ENCODE data around the gene SRSF10. TPM values are rescaled to one million over a fixed set of nuclear protein-coding genes. Genes with fewer than 3 reads are reported as not detected.
"Not testable (repeated sequence)": the region's sequence is repeated elsewhere in the genome, so short reads cannot be mapped to it uniquely, and the experiment has no call there.

SRSF10 gene
- total RNA-seq, 4 donors from 2014 or later: 158 to 193 (median 172) TPM

DNA sequence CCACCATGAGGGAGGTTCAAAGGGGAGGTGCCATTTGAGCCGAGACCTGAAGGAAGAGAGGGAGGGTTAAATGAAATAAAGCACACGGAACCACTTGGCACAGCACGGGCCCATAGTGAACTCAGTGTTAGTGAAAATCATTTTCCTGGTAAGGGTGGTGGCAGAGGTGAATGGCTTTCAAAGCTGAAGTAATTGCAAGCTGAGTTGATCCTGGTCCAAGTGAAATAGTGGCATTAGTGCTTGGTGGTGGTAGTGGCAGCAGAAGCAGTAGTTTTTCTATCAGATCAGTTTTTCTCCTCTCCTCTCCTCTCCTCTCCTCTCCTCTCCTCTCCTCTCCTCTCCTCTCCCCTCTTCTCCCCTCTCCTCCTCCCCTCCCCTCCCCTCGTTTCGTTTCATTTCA lies 30.5 kb upstream of the SRSF10 start:
- TF ChIP-seq CTCF (IDR thresholded peaks at IDR 0.05): no peak
- TF ChIP-seq POLR2A (IDR thresholded peaks at IDR 0.05): no peak
- Histone ChIP-seq H3K27me3 (no peaks in the 10 kb centered on the region), H3K27ac (peak overlapping the region in 2 of 3 donors; percentile 17 to 41), H3K9me3 (no peaks in the 10 kb centered on the region), H3K36me3 (no peaks in the 10 kb centered on the region), H3K4me1 (peaks cover 22 to 40% of the 10 kb centered on the region in 2 donors), H3K4me3 (replicated peaks in 1 of 3) (no peak overlapping the region)
- intact Hi-C loops (cut with DNase I): no loop called here
- peak in 1 of 2 donors; percentile 27 for DNase-seq
- WGBS, 2 donors: 36 to 43% methylated on average over 4 to 5 of the region's 5 CpGs

- H3K4me1 ChIP-seq: peaks cover 17 to 30% of the 10 kb centered on the region in 2 donors
- H3K4me3 ChIP-seq (replicated peaks in 1 of 3): no peak overlapping the region
- peak overlapping the region in 1 of 3 donors; percentile 41 for H3K27ac ChIP-seq
- intact Hi-C loops (cut with DNase I): no loop called here
- no peaks in the 10 kb centered on the region for H3K27me3 ChIP-seq
- no peaks in the 10 kb centered on the region for H3K9me3 ChIP-seq
- no peak for TF ChIP-seq POLR2A (IDR thresholded peaks at IDR 0.05)
- TF ChIP-seq CTCF (IDR thresholded peaks at IDR 0.05): no peak
- WGBS, 2 donors: 96% methylated on average over 1 of the region's 1 CpG
- no peaks in the 10 kb centered on the region for H3K36me3 ChIP-seq
- DNase-seq: no peak
Observed at GRCh38 chr1:24009406-24009805, 29.3 kb upstream of the SRSF10 start.

DNA sequence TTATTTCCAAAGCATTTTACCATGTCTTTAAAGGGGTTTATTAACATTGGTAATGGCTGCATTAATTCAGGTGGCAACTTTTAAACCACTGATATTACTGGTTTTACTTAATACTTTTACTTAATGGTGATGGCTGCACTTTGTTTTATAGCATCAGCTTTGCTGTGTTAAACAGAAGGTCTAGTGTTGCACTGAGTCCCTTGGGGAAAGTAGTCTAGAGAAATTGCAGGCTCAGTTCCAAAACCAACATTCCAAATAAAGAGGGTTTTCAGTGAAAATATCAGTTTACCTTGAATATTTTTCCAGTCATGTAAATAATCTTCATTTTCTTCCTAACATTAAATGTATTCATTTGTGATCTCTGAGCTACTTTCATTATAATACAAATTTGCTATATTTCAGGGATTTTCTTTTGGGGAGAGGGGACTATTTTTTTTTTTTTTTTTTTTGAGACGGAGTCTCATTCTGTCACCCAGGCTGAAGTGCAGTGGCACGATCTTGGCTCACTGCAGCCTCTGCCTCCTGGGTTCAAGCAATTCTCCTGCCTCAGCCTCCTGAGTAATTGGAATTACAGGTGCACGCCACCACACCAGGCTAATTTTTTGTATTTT lies 28.6 kb upstream of the SRSF10 start:
- H3K36me3 ChIP-seq; H3K9me3 ChIP-seq; H3K27me3 ChIP-seq; DNase-seq; intact Hi-C loops (cut with DNase I); H3K4me3 ChIP-seq (replicated peaks in 1 of 3); H3K27ac ChIP-seq: not testable (repeated sequence)
- peaks cover 17 to 30% of the 10 kb centered on the region in 2 donors for H3K4me1 ChIP-seq
- WGBS, 2 donors: 38 to 54% methylated on average over 3 of the region's 3 CpGs

DNA sequence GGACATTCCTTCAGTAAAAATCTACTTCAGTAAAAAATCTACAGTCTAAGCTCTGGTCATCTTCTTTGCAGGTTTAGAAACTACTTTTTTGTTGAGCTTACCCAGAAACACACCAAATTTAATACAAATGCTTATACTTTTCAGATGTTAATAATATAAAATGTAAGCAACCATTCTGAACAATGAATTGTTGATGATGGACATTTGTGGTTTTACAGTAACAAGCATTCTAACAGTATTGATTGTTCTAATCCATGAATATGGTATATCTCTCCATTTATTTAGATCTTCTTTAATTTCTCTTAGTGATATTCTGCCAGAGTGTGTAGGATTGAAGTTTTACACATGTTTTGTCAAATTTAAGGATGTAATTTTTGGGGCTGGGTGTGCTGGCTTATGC lies 27.0 kb upstream of the SRSF10 start:
- Histone ChIP-seq H3K36me3 (no peaks in the 10 kb centered on the region), H3K27me3 (no peaks in the 10 kb centered on the region), H3K9me3 (no peaks in the 10 kb centered on the region), H3K4me3 (replicated peaks in 1 of 3) (no peak overlapping the region), H3K4me1 (peaks cover 17 to 30% of the 10 kb centered on the region in 2 donors), H3K27ac (no peak overlapping the region)
- DNase-seq: no peak
- intact Hi-C loops (cut with DNase I): no loop called here
- no peak for TF ChIP-seq POLR2A (IDR thresholded peaks at IDR 0.05)
- TF ChIP-seq CTCF (IDR thresholded peaks at IDR 0.05): no peak

DNA sequence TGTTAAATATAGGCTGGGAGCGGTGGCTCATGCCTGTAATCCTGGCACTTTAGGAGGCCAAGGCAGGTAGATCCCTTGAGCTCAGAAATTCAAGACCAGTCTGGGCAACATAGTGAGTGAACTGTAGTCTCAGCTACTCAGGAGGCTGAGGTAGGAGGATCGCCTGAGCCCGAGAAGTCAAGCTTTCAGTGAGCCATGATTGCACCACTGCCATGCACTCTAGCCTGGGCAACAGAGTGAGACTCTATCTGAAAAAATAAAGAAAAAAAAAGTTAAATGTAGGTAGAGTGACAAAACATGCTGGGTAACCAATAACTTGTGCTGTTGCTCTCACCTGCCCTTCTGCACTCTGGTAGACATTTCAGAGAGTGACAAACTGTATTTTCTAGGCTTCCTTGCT lies 25.0 kb upstream of the SRSF10 start:
- peaks cover 5 to 19% of the 10 kb centered on the region in 2 donors for H3K4me1 ChIP-seq
- 92 to 98% methylated on average over 3 of the region's 3 CpGs for WGBS, 2 donors
- intact Hi-C loops (cut with DNase I): no loop called here
- H3K27me3 ChIP-seq: no peaks in the 10 kb centered on the region
- TF ChIP-seq POLR2A (IDR thresholded peaks at IDR 0.05): no peak
- TF ChIP-seq CTCF (IDR thresholded peaks at IDR 0.05): no peak
- H3K4me3 ChIP-seq (replicated peaks in 1 of 3): no peak overlapping the region
- H3K9me3 ChIP-seq: no peaks in the 10 kb centered on the region
- H3K36me3 ChIP-seq: no peaks in the 10 kb centered on the region
- no peak for DNase-seq
- no peak overlapping the region for H3K27ac ChIP-seq
